HAP-1 (cell line): Measurements from ENCODE around the gene MTHFD2L.

Source experiments
- DNase-seq, 2 experiments: peaks; one replicate each; pipeline ENCODE4 v3.0.0-alpha.2; 2016 to 2020; ENCODE audit warnings: low spot score in 2 of 2
- H3K27me3 ChIP-seq: fragments of 250-450 bp; sonication (Bioruptor Pico); 2 replicates; pipeline ENCODE4 v1.5.1; 2020; ENCODE audit warnings: low read depth, mild to moderate bottlenecking, moderate library complexity
- H3K36me3 ChIP-seq: fragments of 250-450 bp; sonication (Bioruptor Pico); replicated peaks from 2 replicates; pipeline ENCODE4 v1.5.1; 2020; ENCODE audit warnings: mild to moderate bottlenecking
- H3K4me1 ChIP-seq: fragments of 250-450 bp; sonication (Bioruptor Pico); 2 replicates; pipeline ENCODE4 v1.5.1; 2020; ENCODE audit warnings: mild to moderate bottlenecking
- H3K4me3 ChIP-seq: fragments of 250-450 bp; sonication (Bioruptor Pico); 2 replicates; pipeline ENCODE4 v1.5.1; 2020; ENCODE audit warnings: mild to moderate bottlenecking, moderate library complexity
- H3K9me3 ChIP-seq: fragments of 250-450 bp; sonication (Bioruptor Pico); 2 replicates; pipeline ENCODE4 v1.5.1; 2020; ENCODE audit warnings: mild to moderate bottlenecking, moderate library complexity
- in situ Hi-C: fragments of 300-500 bp; cut with MboI; formaldehyde crosslinking; loops from 3 replicates; pipeline ENCODE4 v1.14.3; 2020; ENCODE audit warnings: low sequenced_read_pairs, inconsistent platforms, mixed read lengths

The MTHFD2L gene

DNA sequence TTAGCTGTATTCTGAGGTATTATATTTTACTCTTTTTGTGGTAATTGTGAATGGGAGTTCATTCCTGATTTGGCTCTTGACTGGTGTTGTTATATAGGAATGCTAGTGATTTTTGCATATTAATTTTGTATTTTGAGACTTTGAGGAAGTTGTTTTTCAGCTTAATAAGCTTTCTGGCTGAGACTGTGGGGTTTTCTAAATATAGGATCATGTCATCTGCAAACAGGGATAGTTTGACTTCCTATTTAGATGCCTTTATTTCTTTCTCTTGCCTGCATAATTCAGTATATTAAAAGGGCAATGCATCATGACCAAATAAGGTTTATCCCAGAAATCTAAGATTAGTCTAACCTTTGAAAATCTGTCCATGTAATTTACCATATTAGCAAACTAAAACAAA is 105.6 kb downstream of the MTHFD2L start:
- H3K4me3 ChIP-seq, result no peak overlapping the region
- DNase-seq, result no peak
- H3K36me3 ChIP-seq, result no peaks in the 10 kb centered on the region
- in situ Hi-C loops, result no loop called here
- no peaks in the 10 kb centered on the region for H3K4me1 ChIP-seq
- no peaks in the 10 kb centered on the region for H3K9me3 ChIP-seq
- H3K27me3 ChIP-seq, result no peaks in the 10 kb centered on the region; the same call in 1 of the 2 replicates

DNA sequence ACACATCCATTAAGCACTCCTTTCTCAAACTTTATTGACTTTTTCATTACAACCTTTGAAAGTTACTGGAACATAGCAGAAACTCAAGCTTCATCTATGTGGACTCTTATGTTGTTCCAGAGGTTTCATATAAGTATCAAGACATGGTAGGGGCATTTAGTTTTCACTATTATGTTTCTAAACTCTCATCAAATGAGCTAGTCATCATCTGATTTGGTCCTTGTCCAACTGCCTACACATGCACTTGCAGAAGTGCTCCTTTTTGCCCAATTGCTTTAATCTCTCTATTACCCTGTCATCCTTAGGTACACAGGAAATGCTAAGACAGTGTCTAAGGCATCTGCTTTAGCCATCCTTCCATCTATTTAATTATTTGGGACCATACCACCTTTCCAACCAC is 108.2 kb downstream of the MTHFD2L start:
- in situ Hi-C loops, result no loop called here
- Histone ChIP-seq H3K27me3 (no peaks in the 10 kb centered on the region; the same call in 1 of the 2 replicates), H3K9me3 (no peaks in the 10 kb centered on the region), H3K36me3 (no peaks in the 10 kb centered on the region), H3K4me3 (no peak overlapping the region), H3K4me1 (no peaks in the 10 kb centered on the region)
- no peak for DNase-seq

DNA sequence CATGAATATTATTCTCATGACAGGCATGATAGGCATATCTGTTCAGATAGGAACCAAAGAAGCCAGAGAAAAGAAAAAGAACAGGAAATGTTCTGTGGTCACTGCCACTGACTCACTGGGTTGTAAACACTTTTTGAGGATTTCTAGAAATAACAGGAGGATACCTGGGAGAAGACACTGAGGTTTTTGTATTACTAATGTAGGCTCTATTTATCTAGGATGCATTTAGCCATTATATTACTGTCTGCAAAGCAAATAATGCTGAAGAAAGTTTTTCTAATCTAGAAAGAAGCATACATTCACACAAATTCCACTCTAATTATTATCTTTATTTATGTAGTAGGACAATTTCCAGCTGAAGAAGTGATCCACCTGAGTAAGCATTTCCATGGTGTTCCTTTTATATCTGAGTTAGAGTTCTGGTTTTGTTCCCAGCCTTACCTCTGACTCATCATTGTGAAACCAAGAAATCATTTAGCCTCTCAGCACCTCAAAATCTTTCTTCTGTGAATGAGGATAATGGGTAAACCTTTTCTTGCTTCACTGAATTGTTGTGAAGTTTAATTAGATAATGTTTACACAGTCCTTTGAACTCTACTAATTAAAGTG is 110.2 kb downstream of the MTHFD2L start:
- H3K4me3 ChIP-seq, result no peak overlapping the region
- H3K27me3 ChIP-seq, result no peaks in the 10 kb centered on the region; the same call in 1 of the 2 replicates
- peaks cover 2% of the 10 kb centered on the region; the same call in 1 of the 2 replicates for H3K4me1 ChIP-seq
- in situ Hi-C loops, result no loop called here
- no peaks in the 10 kb centered on the region for H3K9me3 ChIP-seq
- DNase-seq, result no peak
- H3K36me3 ChIP-seq, result no peaks in the 10 kb centered on the region

DNA sequence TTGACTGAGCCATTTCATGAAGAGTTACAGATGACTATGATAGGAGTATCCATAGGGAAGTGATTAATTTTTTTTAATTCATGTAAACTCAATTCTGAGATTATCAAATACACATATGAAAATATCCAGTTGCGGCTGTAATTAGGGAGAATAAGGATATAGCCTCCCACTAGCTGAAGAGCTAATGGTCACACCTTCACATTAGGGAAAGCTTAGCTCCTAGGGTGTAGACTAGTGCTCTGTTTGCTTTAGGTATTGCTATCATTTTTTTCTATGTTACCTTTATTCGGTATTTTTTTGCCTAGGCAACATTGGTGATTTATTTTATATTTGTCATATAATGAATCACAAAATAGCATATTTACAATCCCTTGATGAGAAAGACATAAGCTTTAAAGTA is 110.7 kb downstream of the MTHFD2L start:
- peaks cover 6% of the 10 kb centered on the region for H3K4me1 ChIP-seq
- no peak overlapping the region for H3K4me3 ChIP-seq
- in situ Hi-C loops, result no loop called here
- DNase-seq, result no peak
- no peaks in the 10 kb centered on the region for H3K9me3 ChIP-seq
- H3K36me3 ChIP-seq, result no peaks in the 10 kb centered on the region
- no peaks in the 10 kb centered on the region for H3K27me3 ChIP-seq

DNA sequence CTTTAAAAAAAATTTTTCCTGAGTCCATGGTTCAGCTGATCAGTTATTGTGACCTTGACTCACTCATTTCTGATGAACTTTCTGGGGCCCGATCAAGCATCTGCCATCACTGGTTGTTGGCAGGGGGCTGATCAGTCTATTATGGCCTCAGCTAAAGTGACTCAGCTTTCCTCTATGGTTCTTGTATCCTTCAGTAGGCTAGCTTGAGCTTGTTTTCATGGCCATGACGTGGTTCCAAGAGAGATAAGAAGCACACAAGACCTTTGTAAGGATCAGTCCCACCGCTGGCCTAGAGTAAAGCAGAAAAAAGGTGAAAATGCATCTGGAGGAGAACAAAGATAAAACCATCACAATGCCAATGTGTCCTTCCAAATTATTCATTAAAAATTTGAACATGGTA is 120.6 kb downstream of the MTHFD2L start:
- Histone ChIP-seq H3K27me3 (0 out of 2 replicates have a peak, but pooled peaks cover 2% of the 10 kb centered on the region), H3K4me3 (no peak overlapping the region), H3K4me1 (peaks cover under 1% of the 10 kb centered on the region; the same call in 1 of the 2 replicates), H3K9me3 (no peaks in the 10 kb centered on the region), H3K36me3 (no peaks in the 10 kb centered on the region)
- in situ Hi-C loops, result no loop called here
- DNase-seq, result no peak

DNA sequence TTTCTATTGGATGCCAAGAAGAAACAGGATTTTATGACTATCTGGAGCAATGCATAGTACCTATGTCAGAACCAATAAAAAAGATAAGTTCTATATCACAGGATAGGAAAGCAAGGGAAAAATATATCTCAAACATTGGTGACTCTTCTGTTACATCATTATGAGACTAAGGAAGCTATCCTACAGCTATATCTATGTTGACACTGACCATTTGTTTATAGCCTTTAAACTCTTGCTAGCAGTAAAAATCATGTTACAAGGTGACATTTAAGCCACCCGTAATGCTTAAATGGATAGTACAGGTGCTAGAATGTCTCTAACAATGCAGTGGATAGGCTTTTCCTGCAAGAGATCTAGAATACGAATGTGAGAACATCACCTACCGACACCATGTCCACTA is 121.8 kb downstream of the MTHFD2L start:
- no peak overlapping the region for H3K4me3 ChIP-seq
- DNase-seq, result no peak
- in situ Hi-C loops, result no loop called here
- H3K27me3 ChIP-seq, result 0 out of 2 replicates have a peak, but pooled peaks cover 2% of the 10 kb centered on the region
- no peaks in the 10 kb centered on the region for H3K9me3 ChIP-seq
- H3K4me1 ChIP-seq, result no peaks in the 10 kb centered on the region
- H3K36me3 ChIP-seq, result no peaks in the 10 kb centered on the region

DNA sequence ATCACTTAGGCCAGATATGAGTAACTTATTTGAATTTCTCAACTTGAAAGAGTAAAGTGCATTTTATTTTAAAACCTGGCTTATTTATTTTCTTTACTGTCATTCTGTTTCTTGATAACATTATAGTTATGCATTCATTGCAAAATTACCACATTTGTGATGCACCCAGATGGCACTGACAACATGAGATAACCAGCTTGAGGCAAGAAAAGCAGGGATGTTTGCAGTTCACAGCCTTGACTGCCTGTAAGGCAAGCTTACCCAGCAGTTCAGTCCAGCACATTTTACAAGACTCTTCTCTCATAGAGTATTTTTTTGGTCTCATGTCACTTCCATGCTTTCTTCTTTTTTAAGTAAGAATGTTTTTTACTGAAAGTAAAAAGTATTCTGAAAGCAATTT is 125.0 kb downstream of the MTHFD2L start:
- H3K36me3 ChIP-seq, result no peaks in the 10 kb centered on the region
- H3K9me3 ChIP-seq, result no peaks in the 10 kb centered on the region
- no peak overlapping the region for H3K4me3 ChIP-seq
- no peaks in the 10 kb centered on the region for H3K4me1 ChIP-seq
- in situ Hi-C loops, result no loop called here
- DNase-seq, result no peak
- H3K27me3 ChIP-seq, result 0 out of 2 replicates have a peak, but pooled peaks cover 2% of the 10 kb centered on the region

DNA sequence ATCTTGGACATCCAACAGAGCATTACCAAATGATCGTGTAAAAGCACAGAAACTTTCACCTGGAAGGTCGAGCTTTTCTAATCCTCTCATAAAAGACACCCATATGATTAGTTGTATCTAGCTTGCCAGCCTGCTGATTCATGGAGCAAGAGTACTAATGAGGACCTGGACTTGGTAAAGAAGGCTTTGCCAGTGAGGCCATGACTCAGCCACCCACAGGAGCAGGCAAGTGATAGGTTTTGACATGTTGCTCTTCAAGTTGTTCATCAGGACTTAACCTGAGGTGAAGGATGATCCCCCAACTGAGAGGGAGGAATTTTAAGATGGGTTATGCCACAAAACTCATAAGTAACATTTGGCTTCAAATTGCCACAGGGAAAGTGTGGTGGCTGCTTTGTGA is 125.7 kb downstream of the MTHFD2L start:
- no peak for DNase-seq
- Histone ChIP-seq H3K4me3 (no peak overlapping the region), H3K27me3 (0 out of 2 replicates have a peak, but pooled peaks cover 2% of the 10 kb centered on the region), H3K4me1 (no peaks in the 10 kb centered on the region), H3K9me3 (no peaks in the 10 kb centered on the region), H3K36me3 (no peaks in the 10 kb centered on the region)
- in situ Hi-C loops, result no loop called here

DNA sequence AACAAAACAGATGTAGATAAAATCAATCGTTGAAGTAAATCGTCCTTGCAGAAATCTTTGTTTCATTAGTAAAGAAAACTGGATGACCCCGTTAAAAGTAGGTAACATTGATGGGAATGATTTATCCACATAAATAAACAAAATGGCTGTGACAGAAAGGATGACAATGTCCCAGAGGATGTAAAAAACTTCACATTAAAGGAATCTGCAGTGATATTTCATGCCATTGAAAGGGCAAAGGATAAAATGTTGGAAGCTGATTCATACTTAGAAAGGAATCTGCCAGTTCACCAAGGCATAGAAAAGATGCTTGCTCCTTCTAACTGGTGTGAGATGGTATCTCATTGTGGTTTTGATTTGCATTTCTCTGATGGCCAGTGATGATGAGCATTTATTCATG is 126.1 kb downstream of the MTHFD2L start:
- Histone ChIP-seq H3K9me3 (no peaks in the 10 kb centered on the region), H3K4me3 (no peak overlapping the region), H3K36me3 (no peaks in the 10 kb centered on the region), H3K4me1 (no peaks in the 10 kb centered on the region), H3K27me3 (0 out of 2 replicates have a peak, but pooled peaks cover 2% of the 10 kb centered on the region)
- no peak for DNase-seq
- in situ Hi-C loops, result no loop called here

DNA sequence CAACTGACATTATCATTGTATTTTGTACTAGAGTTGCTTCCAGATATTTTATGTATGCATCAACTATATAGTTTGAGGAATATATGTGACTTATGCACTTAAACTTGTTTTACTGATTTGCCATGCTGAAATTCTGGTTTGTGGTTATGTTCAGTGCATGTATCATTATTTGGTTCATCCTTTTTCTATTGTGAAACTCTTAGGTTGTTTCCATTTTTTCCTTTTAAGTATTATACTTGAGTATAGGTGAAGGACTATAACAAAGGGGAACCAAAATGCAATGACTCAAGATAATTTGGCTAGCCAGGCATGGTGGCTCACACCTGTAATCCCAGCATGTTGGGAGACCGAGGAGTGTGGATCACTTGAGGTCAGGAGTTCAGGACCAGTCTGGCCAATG is 129.2 kb downstream of the MTHFD2L start:
- H3K36me3 ChIP-seq, result no peaks in the 10 kb centered on the region
- no peaks in the 10 kb centered on the region for H3K9me3 ChIP-seq
- DNase-seq, result no peak
- in situ Hi-C loops, result no loop called here
- H3K4me3 ChIP-seq, result no peak overlapping the region
- H3K27me3 ChIP-seq, result no peaks in the 10 kb centered on the region
- no peaks in the 10 kb centered on the region for H3K4me1 ChIP-seq

DNA sequence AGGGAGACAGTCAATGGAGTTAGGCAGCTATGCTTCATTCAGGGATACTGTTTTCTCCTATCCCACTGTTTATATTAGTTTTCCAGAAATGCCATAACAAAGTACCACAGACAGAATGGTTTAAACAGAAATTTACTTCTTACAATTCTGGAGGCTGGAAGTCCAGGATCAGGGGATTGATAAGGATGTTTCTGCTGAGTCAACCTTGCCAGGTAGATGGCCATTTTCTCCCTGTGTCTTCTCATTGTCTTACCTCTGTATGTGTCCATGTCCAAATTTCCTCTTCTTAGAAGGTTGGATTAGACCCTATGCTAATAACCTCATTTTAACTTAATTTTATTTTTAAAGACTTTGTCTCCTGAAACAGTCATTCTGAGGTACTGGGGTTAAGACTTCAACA is 129.9 kb downstream of the MTHFD2L start:
- Histone ChIP-seq H3K4me3 (no peak overlapping the region), H3K27me3 (no peaks in the 10 kb centered on the region), H3K36me3 (no peaks in the 10 kb centered on the region), H3K9me3 (no peaks in the 10 kb centered on the region), H3K4me1 (no peaks in the 10 kb centered on the region)
- no peak for DNase-seq
- in situ Hi-C loops, result no loop called here

DNA sequence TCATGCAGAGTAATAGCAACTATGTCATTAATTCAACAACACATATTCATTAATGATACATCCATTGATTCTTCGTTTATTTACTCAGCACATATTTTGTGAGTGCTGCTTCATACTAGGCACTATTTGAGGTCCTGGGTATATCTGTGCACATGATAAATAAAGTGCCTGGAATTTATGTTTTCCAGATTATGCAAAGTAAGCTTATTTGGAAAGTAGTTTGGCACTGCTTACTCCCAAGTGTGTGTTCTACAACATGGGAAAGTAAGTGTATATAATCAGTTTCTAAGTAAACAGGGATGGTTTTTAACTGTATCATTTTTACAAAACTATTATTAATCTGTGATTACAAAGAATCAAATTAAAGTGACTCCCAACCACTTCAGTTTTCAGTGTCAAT is 133.6 kb downstream of the MTHFD2L start:
- no peaks in the 10 kb centered on the region for H3K4me1 ChIP-seq
- in situ Hi-C loops, result no loop called here
- no peaks in the 10 kb centered on the region for H3K27me3 ChIP-seq

DNA sequence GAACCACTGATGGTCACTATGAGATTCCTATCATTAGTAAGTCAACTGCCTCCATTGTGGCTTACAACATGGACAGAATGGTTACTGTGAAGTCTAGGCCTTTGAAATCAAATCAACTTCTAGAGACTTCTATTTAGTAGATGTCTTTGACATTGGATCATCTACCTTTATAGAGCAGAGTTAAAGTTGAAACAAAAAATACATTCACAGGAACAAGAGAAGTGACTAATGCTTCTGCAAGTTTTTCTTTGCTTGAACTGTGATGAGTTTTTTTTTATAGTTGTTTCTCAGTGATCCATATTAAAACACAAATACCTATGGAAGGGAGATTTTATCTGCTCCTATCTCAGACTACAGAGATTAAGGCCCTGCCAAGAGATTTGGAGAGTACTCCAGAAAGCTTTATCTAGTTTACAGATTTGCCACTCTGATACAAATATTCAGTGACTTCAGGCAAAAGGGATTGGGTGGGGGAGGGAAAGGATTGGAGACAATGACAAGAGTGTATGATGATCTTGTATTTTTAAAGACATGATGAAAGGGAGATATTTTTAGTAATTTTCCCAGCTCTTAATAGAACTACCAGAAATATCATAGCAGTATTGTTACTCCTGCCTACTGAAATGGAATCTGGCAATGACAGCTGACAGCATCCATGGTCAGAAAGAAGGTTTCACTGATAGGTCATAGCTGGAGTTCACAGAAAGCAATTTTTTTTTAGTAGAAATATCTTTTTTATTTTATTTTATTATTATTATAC is 134.4 kb downstream of the MTHFD2L start:
- Histone ChIP-seq H3K4me1 (no peaks in the 10 kb centered on the region), H3K27me3 (no peaks in the 10 kb centered on the region), H3K9me3 (no peaks in the 10 kb centered on the region), H3K36me3 (no peaks in the 10 kb centered on the region), H3K4me3 (no peak overlapping the region)
- in situ Hi-C loops, result no loop called here
- DNase-seq, result no peak

More for the DNA sequence above, 133.6 kb downstream of the MTHFD2L start:
- H3K9me3 ChIP-seq, result no peaks in the 10 kb centered on the region
- H3K36me3 ChIP-seq, result no peaks in the 10 kb centered on the region
- no peak for DNase-seq
- H3K4me3 ChIP-seq, result no peak overlapping the region

DNA sequence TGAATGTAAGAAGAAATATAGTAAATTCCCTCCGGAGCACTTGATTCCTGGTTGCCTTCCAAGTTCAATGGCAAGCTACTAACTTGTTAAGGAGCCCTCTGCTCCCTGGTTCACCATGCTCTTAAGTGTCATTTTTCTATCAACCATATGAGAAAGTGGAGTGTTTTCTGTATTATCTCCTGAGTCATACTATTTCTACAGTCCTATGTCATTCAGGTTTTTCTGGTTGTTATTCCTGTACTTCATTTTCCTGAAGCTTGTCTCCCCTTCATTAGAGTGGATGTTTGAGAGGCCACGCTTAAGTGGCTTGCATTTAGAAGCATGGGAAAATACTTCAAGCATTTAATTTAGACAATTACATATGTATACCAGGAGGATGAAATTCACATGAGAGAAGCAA is 135.6 kb downstream of the MTHFD2L start:
- Histone ChIP-seq H3K4me1 (no peaks in the 10 kb centered on the region), H3K27me3 (no peaks in the 10 kb centered on the region), H3K4me3 (no peak overlapping the region), H3K9me3 (no peaks in the 10 kb centered on the region), H3K36me3 (no peaks in the 10 kb centered on the region)
- in situ Hi-C loops, result no loop called here
- DNase-seq, result no peak
